KMS-11 (cell line): ENCODE data around the gene FAM186B.

ENCODE experiments used
- H2AFZ ChIP-seq: fragments of 200-600 bp; sonication (generic); 2 replicates; pipeline ENCODE4 v1.6.1; 2016; ENCODE audit warnings: antibody characterized with exemption, mixed run types, low read depth
- H3K27ac ChIP-seq: fragments of 200-600 bp; sonication (generic); 2 replicates; pipeline ENCODE4 v1.6.1; 2016; ENCODE audit warnings: mild to moderate bottlenecking, mixed run types
- H3K27me3 ChIP-seq: fragments of 200-600 bp; sonication (generic); 2 replicates; pipeline ENCODE4 v1.6.1; 2017; ENCODE audit warnings: mild to moderate bottlenecking, low read depth, mixed run types, moderate library complexity; ENCODE audit not compliant: insufficient read depth
- H3K36me3 ChIP-seq: fragments of 200-600 bp; sonication (generic); 2 replicates; pipeline ENCODE4 v1.6.1; 2017; ENCODE audit warnings: mild to moderate bottlenecking, mixed run types; ENCODE audit not compliant: insufficient read depth
- H3K4me1 ChIP-seq: fragments of 200-600 bp; sonication (generic); 2 replicates; pipeline ENCODE4 v1.6.1; 2016; ENCODE audit warnings: mild to moderate bottlenecking, low read depth, mixed run types; ENCODE audit not compliant: poor library complexity, severe bottlenecking
- H3K4me2 ChIP-seq: fragments of 200-600 bp; sonication (generic); 2 replicates; pipeline ENCODE4 v1.7.0; 2016; ENCODE audit warnings: mild to moderate bottlenecking, mixed run types
- H3K4me3 ChIP-seq: fragments of 200-600 bp; sonication (generic); IDR thresholded peaks from 2 replicates; pipeline ENCODE4 v1.6.1; 2017; ENCODE audit warnings: low read depth, low read length, mixed read lengths; ENCODE audit not compliant: insufficient read depth
- H3K79me2 ChIP-seq: fragments of 200-600 bp; sonication (generic); 2 replicates; pipeline ENCODE4 v1.6.1; 2016; ENCODE audit warnings: low read depth, mixed run types; ENCODE audit not compliant: insufficient read depth
- H3K9ac ChIP-seq: fragments of 200-600 bp; sonication (generic); 2 replicates; pipeline ENCODE4 v1.6.1; 2016; ENCODE audit warnings: mild to moderate bottlenecking, mixed run types
- H4K20me1 ChIP-seq: fragments of 200-600 bp; sonication (generic); 2 replicates; pipeline ENCODE4 v1.6.1; 2016; ENCODE audit warnings: mild to moderate bottlenecking, mixed run types; ENCODE audit not compliant: insufficient read depth
- TF ChIP-seq, protein P1 (sequence below): fragments of 200-600 bp; sonication (generic); conservative IDR thresholded peaks from 2 replicates; pipeline ENCODE4 v1.6.1; 2017; ENCODE audit warnings: low read depth, mild to moderate bottlenecking, antibody characterized with exemption, low read length, moderate library complexity, mixed read lengths

FAM186B gene

GRCh38 chr12:49626836-49627235, 21.4 kb upstream of the FAM186B start:
- Histone ChIP-seq H3K36me3 (no peaks in the 10 kb centered on the region), H3K79me2 (no peaks in the 10 kb centered on the region), H3K9ac (no peak overlapping the region), H3K4me1 (peaks cover 27% of the 10 kb centered on the region), H3K27me3 (no peaks in the 10 kb centered on the region), H4K20me1 (no peaks in the 10 kb centered on the region), H3K4me3 (no peak overlapping the region), H3K27ac (no peak overlapping the region), H2AFZ (no peak overlapping the region), H3K4me2 (no peak overlapping the region)
- TF ChIP-seq, protein P1, sequence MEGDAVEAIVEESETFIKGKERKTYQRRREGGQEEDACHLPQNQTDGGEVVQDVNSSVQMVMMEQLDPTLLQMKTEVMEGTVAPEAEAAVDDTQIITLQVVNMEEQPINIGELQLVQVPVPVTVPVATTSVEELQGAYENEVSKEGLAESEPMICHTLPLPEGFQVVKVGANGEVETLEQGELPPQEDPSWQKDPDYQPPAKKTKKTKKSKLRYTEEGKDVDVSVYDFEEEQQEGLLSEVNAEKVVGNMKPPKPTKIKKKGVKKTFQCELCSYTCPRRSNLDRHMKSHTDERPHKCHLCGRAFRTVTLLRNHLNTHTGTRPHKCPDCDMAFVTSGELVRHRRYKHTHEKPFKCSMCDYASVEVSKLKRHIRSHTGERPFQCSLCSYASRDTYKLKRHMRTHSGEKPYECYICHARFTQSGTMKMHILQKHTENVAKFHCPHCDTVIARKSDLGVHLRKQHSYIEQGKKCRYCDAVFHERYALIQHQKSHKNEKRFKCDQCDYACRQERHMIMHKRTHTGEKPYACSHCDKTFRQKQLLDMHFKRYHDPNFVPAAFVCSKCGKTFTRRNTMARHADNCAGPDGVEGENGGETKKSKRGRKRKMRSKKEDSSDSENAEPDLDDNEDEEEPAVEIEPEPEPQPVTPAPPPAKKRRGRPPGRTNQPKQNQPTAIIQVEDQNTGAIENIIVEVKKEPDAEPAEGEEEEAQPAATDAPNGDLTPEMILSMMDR, result no peak

- H3K9ac ChIP-seq, result no peak overlapping the region
- no peaks in the 10 kb centered on the region for H3K36me3 ChIP-seq
- no peaks in the 10 kb centered on the region for H3K27me3 ChIP-seq
- H3K27ac ChIP-seq, result no peak overlapping the region
- no peaks in the 10 kb centered on the region for H4K20me1 ChIP-seq
- H3K4me2 ChIP-seq, result no peak overlapping the region
- TF ChIP-seq, protein P1, result 0 out of 2 replicates have a peak, but pooled peaks have one; percentile 30
- peaks cover 33% of the 10 kb centered on the region for H3K4me1 ChIP-seq
- no peak overlapping the region for H2AFZ ChIP-seq
- H3K4me3 ChIP-seq, result no peak overlapping the region
- no peaks in the 10 kb centered on the region for H3K79me2 ChIP-seq
These were observed 20.9 kb upstream of the FAM186B start for GRCh38 chr12:49626169-49626835.

- Histone ChIP-seq H3K4me1 (peaks cover 45% of the 10 kb centered on the region), H3K9ac (no peak overlapping the region), H4K20me1 (no peaks in the 10 kb centered on the region), H3K27me3 (no peaks in the 10 kb centered on the region), H3K36me3 (no peaks in the 10 kb centered on the region), H3K4me2 (no peak overlapping the region), H3K27ac (no peak overlapping the region), H3K79me2 (no peaks in the 10 kb centered on the region), H3K4me3 (no peak overlapping the region), H2AFZ (no peak overlapping the region)
- TF ChIP-seq, protein P1, result no peak
These were observed 19.6 kb upstream of the FAM186B start for GRCh38 chr12:49624921-49625577.

GRCh38 chr12:49623142-49623904, 17.9 kb upstream of the FAM186B start, which contains the start of gene PRPF40B:
Gene PRPF40B (plus strand): TSS chr12:49623561. CDS start chr12:49623591, 30 bp downstream.
- peak within 1 kb of the TSS; percentile 67 for H2AFZ ChIP-seq
- no peaks in the 10 kb centered on the region for H4K20me1 ChIP-seq
- peak within 1 kb of the TSS; percentile 74 for H3K9ac ChIP-seq
- no peaks in the 10 kb centered on the region for H3K36me3 ChIP-seq
- H3K79me2 ChIP-seq, result no peaks in the 10 kb centered on the region
- no peaks in the 10 kb centered on the region; the same call in 1 of the 2 replicates for H3K27me3 ChIP-seq
- peak within 1 kb of the TSS; percentile 98 for H3K4me2 ChIP-seq
- H3K4me1 ChIP-seq, result peaks cover 48% of the 10 kb centered on the region
- H3K27ac ChIP-seq, result peak within 1 kb of the TSS; percentile 82
- TF ChIP-seq, protein P1, result no peak; the same call in 1 of the 2 replicates
- no peak within 1 kb of the TSS for H3K4me3 ChIP-seq
